ENCODE data around the gene TLE2. TPM values are rescaled to one million over a fixed set of nuclear protein-coding genes. Genes with fewer than 3 reads are reported as not detected.
A peak's percentile ranks its signal among the peaks of the same experiment; 100 is the strongest.

Gene TLE2
- total RNA-seq, 4 donors from 2014 or later, result 31.4 to 70.0 (median 47.5) TPM

- Histone ChIP-seq H3K27me3 (no peaks in the 10 kb centered on the region), H3K9me3 (no peaks in the 10 kb centered on the region), H3K4me1 (peaks cover 20 to 60% (median 38%) of the 10 kb centered on the region in 4 donors), H3K4me3 (peak within 1 kb of the TSS; percentile 52 to 97 (median 92)), H3K27ac (peak within 1 kb of the TSS; percentile 95 to 99 (median 96)), H3K36me3 (peaks cover 0 to 13% (median 6%) of the 10 kb centered on the region in 4 donors)
- 1% methylated on average over 23 of the region's 111 CpGs; no CpG with 5 or more reads in 1 of the 2 donors for WGBS, 2 donors (ENCODE audit: low coverage in 1 of 2)
- DNase-seq, result peak; percentile 80
- TF ChIP-seq POLR2AphosphoS5 (IDR thresholded peaks at IDR 0.05) (peak in 2 of 3 donors; percentile 66 to 70), CTCF (IDR thresholded peaks at IDR 0.05) (peak in 2 of 5 experiments; percentile 19 to 20), POLR2A (IDR thresholded peaks at IDR 0.05) (peak; percentile 21), EP300 (IDR thresholded peaks at IDR 0.05; ENCODE audit: low read depth) (no peak)
- in situ Hi-C loops (cut with MboI; ENCODE audit: low pct_ligation_motif_present in 1 of 4, low pct_unique_long_range_greater_than_20kb in 1 of 4, low sequenced_read_pairs in 3 of 4), result loop anchor here in 1 of 4 donors (10.0 kb wide), 1 partner anchor 108 kb away; no protein-coding TSS in a partner anchor
- intact Hi-C loops (cut with DNase I; ENCODE audit: low total_unique reads), result loop anchor here (5.0 kb wide), 1 partner anchor 85 kb away; the partner anchor contains the start of gene TLE6
Observed at GRCh38 chr19:3062165-3063105, 33.4 kb upstream of the TLE2 start, which contains the start of gene TLE5. TLE5 (minus strand) TSS chr19:3062495; CDS start chr19:3062200, 295 bp downstream.

GRCh38 chr19:3061182-3062161 is 32.4 kb upstream of the TLE2 start:
- DNase-seq, result peak; percentile 76
- in situ Hi-C loops (cut with MboI; ENCODE audit: low pct_ligation_motif_present in 1 of 4, low pct_unique_long_range_greater_than_20kb in 1 of 4, low sequenced_read_pairs in 3 of 4) (loop anchor here in 1 of 4 donors (10.0 kb wide), 1 partner anchor 107 kb away; no protein-coding TSS in a partner anchor), intact Hi-C loops (cut with DNase I; ENCODE audit: low total_unique reads) (loop anchor here (5.0 kb wide), 1 partner anchor 84 kb away; the partner anchor contains the start of gene TLE6)
- Histone ChIP-seq H3K4me1 (peaks cover 28 to 69% (median 48%) of the 10 kb centered on the region in 4 donors), H3K9me3 (no peaks in the 10 kb centered on the region), H3K4me3 (peak overlapping the region; percentile 51 to 97 (median 92)), H3K27me3 (no peaks in the 10 kb centered on the region), H3K36me3 (peaks cover 0 to 14% (median 7%) of the 10 kb centered on the region in 4 donors), H3K27ac (peak overlapping the region; percentile 95 to 99 (median 96))
- TF ChIP-seq CTCF (IDR thresholded peaks at IDR 0.05) (peak; percentile 14 to 37 (median 25)), POLR2AphosphoS5 (IDR thresholded peaks at IDR 0.05) (peak; percentile 36 to 64 (median 54)), POLR2A (IDR thresholded peaks at IDR 0.05) (peak; percentile 45), EP300 (IDR thresholded peaks at IDR 0.05; ENCODE audit: low read depth) (no peak)
- 3% methylated on average over 20 of the region's 88 CpGs; no CpG with 5 or more reads in 1 of the 2 donors for WGBS, 2 donors (ENCODE audit: low coverage in 1 of 2)

DNA sequence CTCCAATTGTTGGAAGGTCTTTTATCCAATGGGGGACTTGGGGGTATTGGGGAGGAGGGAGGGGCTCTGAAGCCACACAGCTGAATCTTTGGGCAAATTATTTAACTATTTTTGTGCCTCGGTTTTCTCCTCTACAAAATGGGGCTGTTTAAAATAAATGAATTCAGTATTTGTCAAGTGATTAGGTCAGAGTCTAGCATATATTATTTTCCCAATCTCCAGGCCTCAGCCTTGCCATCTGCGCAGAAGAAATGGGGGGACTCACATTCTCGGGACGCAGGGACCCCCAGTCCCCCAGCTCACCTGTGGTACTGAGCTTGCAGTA is 31.7 kb upstream of the TLE2 start:
- H3K27ac ChIP-seq, result peak overlapping the region; percentile 95 to 99 (median 96)

More for the DNA sequence above, 31.7 kb upstream of the TLE2 start:
- peak overlapping the region; percentile 51 to 97 (median 92) for H3K4me3 ChIP-seq
- intact Hi-C loops (cut with DNase I; ENCODE audit: low total_unique reads) (loop anchor here (5.0 kb wide), 1 partner anchor 84 kb away; the partner anchor contains the start of gene TLE6), in situ Hi-C loops (cut with MboI; ENCODE audit: low pct_ligation_motif_present in 1 of 4, low pct_unique_long_range_greater_than_20kb in 1 of 4, low sequenced_read_pairs in 3 of 4) (loop anchor here in 1 of 4 donors (10.0 kb wide), 1 partner anchor 106 kb away; no protein-coding TSS in a partner anchor)
- TF ChIP-seq EP300 (IDR thresholded peaks at IDR 0.05; ENCODE audit: low read depth) (no peak), POLR2AphosphoS5 (IDR thresholded peaks at IDR 0.05) (no peak), CTCF (IDR thresholded peaks at IDR 0.05) (no peak), POLR2A (IDR thresholded peaks at IDR 0.05) (no peak)
- peaks cover 32 to 74% (median 51%) of the 10 kb centered on the region in 4 donors for H3K4me1 ChIP-seq
- H3K36me3 ChIP-seq, result peaks cover 0 to 14% (median 7%) of the 10 kb centered on the region in 4 donors
- H3K27me3 ChIP-seq, result no peaks in the 10 kb centered on the region
- WGBS, 2 donors (ENCODE audit: low coverage in 1 of 2), result 16 to 20% methylated on average over 2 to 4 of the region's 4 CpGs
- no peak for DNase-seq
- no peaks in the 10 kb centered on the region for H3K9me3 ChIP-seq

All from transverse colon (tissue), 4 donors.